Placental pericyte (primary cell): ENCODE measurements around the gene METTL25B. TPM values are rescaled to one million over a fixed set of nuclear protein-coding genes. Genes with fewer than 3 reads are reported as not detected.

Source experiments
- total RNA-seq: library from RNA; depleted of rRNA; stranded (reverse); fragments of >200 nt; gene quantifications from 2 replicates; pipeline ENCODE4 v1.2.3, GENCODE V29; 2012

METTL25B gene
- total RNA-seq = 6.7 and 10.1 TPM in 2 replicates

DNA sequence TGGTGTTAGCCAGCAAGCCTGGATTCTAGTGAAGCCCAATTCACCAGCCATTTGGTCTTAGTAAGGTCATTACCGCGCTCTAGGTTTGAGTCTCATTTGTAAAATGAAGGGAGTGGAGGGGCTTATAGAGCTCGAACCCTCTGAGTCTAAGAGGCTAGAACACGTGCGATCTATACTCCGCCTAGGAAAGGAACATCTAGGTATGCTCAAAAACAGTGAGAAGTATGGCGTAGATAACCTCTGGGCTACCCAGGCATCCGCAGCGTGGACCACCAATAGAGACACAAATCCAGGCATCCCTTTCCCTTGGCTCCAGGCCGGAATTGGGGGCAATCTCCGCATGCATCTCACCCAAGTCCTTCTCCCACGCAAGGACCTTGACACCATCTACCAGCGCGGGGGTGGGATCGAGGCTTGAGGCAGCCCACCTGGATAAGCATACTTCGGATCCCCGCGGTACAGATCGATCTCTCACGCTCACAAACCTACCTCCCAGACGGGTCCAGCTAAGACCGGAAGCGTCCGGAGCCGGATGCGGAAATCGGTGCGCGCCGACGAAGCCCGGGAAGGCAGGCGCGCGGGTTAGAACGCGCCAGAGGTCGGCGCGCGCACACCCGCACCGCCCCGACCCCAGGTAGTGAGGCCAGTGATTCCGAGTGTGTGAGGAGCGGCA, at the start of gene METTL25B:
Gene METTL25B (plus strand): TSS at position 544 of the 673 bp plus-strand sequence. CDS start 636 bp downstream, outside the sequence.

GRCh38 chr1:156705321-156705917, 22.9 kb upstream of the METTL25B start, which contains the start of gene CRABP2:
Gene CRABP2, minus strand, starts transcription at chr1:156705583. Its CDS starts 137 bp downstream, at chr1:156705446.

DNA sequence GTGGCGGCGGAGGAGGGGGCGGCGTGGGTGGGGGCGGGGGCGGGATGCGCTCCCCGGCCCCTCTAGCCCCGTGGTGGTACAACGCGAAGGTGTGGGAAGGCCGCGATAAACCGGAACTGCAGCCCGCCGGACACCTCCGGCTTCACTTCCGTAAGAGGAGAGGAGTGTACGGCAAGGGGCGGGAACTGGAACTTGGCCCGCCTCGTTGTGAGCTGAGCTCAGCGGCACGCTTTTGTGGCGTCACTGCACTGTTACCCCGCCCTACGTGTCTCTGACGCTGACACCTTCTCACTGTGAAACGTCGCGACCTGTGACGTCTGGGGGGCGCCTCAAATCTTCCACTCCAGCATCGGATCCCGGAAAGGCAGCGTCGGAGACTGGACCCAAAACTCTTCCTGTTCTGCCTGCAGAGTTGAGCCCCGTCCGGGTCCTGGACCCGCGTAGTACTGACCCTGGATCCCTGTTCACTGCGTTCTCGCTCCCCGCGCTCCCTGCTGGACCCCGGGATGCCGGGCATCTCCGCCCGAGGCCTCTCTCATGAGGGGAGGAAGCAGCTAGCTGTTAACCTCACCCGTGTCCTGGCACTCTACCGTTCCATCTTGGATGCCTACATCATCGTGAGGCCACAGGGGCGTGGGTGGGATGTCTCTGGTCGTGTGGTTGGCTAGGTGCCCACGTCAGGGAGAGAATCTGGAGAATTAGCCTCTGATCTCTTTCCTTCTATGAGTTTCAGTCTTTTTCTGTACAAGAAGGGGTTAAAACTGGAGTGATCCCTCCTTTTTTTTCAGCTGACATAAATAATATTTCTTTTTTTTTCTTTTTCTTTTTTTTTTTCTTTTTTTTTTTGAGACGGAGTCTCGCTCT, 562 bp downstream of the METTL25B start, which contains the start of gene ISG20L2:
Gene ISG20L2 (minus strand): TSS at position 168 of the 864 bp plus-strand sequence. CDS start 1,114 bp downstream, outside the sequence.

DNA sequence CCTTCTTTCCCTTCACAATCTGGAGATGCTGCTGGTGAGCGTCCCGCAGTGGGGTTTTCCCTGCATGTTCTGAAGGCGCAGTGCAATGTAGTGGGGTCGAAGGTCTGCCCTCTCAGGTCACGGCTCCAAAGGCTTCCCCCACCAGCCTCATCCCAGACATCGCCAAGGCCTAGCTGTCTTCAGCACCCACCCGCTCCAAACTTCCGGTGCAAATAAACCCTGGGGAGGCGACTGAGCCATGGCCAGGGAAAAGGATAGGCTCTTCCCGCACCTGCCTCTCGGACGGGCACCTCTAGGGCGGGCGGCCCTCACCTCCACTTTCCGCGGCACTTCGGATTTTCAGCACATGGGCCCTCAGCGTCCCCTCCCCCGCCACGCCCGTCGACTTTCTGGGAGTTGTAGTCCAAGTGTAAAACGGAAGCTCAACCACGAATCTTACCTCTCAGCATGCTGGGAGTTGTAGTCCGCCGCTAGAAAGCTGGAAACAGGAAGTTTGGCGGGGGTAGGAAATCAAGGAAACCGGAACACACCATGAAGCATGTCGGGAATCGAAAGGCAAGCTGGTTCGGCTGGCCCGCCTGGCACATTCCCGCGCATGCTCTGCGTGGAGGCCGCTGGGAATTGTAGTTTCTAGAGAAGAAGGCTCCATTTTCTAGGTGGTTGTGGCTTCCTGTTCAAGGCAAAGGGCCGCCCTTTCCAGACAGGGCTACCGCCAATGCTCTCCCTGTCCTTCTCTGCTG, 12.6 kb downstream of the METTL25B start, which contains the start of gene MRPL24:
Gene MRPL24 (minus strand): TSS at position 348 of the 740 bp plus-strand sequence. CDS start 2,384 bp downstream, outside the sequence.

DNA sequence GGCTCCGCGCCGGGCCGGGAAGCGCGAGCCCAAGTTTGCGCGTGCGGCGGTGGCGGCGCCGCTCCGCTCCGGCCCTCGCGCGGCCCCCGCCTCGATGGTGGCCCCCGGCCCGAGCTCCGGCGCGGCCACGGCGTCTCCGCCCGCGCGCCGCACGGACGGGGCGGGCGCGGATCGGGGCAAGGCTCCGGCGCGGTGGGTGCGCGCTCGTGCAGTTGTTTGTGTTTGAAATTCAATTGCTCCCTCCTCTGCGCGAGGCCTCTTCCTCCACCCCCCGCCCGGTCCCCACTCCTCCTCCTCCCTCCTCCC, 23.1 kb downstream of the METTL25B start, which contains the start of gene HDGF:
Gene HDGF (minus strand): TSS at position 225 of the 306 bp plus-strand sequence. CDS start 246 bp downstream, outside the sequence.

GRCh38 chr1:156767101-156767878, 39.0 kb downstream of the METTL25B start, which contains the start of gene PRCC:
Gene PRCC, plus strand, starts transcription at chr1:156767535. Its CDS starts 237 bp downstream, at chr1:156767772.

Other genes starting within 250 kb of the METTL25B start
- gene MEF2D, start 227.7 kb upstream of the METTL25B start, total RNA-seq = 23.2 and 29.8 TPM in 2 replicates
- 0.88 and 62.7 TPM in 2 replicates for gene IQGAP3, start 155.9 kb upstream of the METTL25B start, total RNA-seq
- gene TTC24, start 148.7 kb upstream of the METTL25B start, total RNA-seq = not detected in 2 replicates
- gene NAXE, start 136.7 kb upstream of the METTL25B start, total RNA-seq = 41.8 and 56.4 TPM in 2 replicates
- 14.7 and 17.8 TPM in 2 replicates for gene GPATCH4, start 127.0 kb upstream of the METTL25B start, total RNA-seq
- not detected in 2 replicates for gene HAPLN2, start 109.1 kb upstream of the METTL25B start, total RNA-seq
- not detected in 2 replicates for gene BCAN, start 86.4 kb upstream of the METTL25B start, total RNA-seq
- gene NES, start 51.1 kb upstream of the METTL25B start, total RNA-seq = 2.0 and 69.7 TPM in 2 replicates
- 1.7 and 12.7 TPM in 2 replicates for gene CRABP2, start 22.9 kb upstream of the METTL25B start, total RNA-seq
- gene ISG20L2, start 297 bp downstream of the METTL25B start, total RNA-seq = 18.2 and 25.9 TPM in 2 replicates
- gene MRPL24, start 12.6 kb downstream of the METTL25B start, total RNA-seq = 20.6 and 37.7 TPM in 2 replicates
- gene HDGF, start 23.2 kb downstream of the METTL25B start, total RNA-seq = 225 and 327 TPM in 2 replicates
- gene PRCC, start 39.1 kb downstream of the METTL25B start, total RNA-seq = 26.5 and 31.5 TPM in 2 replicates
- 0.14 TPM in 1 of 2 replicates, not detected in the other for gene SH2D2A, start 88.4 kb downstream of the METTL25B start, total RNA-seq
- not detected in 2 replicates for gene INSRR, start 130.6 kb downstream of the METTL25B start, total RNA-seq
- not detected in 2 replicates for gene NTRK1, start 132.4 kb downstream of the METTL25B start, total RNA-seq
- 10.1 and 16.2 TPM in 2 replicates for gene PEAR1, start 165.2 kb downstream of the METTL25B start, total RNA-seq
- 0.14 TPM in 1 of 2 replicates, not detected in the other for gene LRRC71, start 192.2 kb downstream of the METTL25B start, total RNA-seq